ENCODE data around the gene CACNG4. TPM values are rescaled to one million over a fixed set of nuclear protein-coding genes. Genes with fewer than 3 reads are reported as not detected.

Gene CACNG4
- total and polyA plus RNA-seq, 2 experiments from 2014 or later = 1.6 to 4.1 TPM

DNA sequence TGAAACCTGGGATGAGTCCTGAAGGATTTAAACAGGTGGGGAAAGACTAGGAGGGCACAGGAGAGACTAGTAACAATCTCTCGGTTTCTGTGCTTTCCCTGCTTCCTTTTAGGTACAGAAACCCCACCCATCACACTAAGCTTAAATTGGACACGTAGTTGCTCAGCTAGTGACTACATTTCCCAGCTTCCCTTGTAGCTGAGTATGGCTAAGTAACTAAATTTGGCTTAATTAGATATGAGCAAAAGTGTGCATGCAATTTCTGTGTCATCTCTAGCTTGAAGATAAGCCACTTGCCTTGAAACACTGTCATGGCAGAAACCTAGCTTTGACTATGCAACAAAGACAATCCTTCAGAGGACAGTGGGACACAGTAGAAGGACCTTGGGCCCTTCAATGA is 116.3 kb downstream of the CACNG4 start (continued):
- TF ChIP-seq ZNF331 (CRISPR knock-in tag; IDR thresholded peaks at IDR 0.05; ENCODE audit: low read depth) = no peak

GRCh38 chr17:67082107-67082506 is 117.6 kb downstream of the CACNG4 start:
- no peak for DNase-seq (ENCODE audit: low spot score)
- TF ChIP-seq CTCF (conservative IDR thresholded peaks at IDR 0.05; ENCODE audit: low read depth in 2 of 2) = no peak; a peak in 1 of 4 replicates
- TF ChIP-seq POLR2AphosphoS5 (IDR thresholded peaks at IDR 0.05; ENCODE audit: low read depth) = no peak
- no peak for TF ChIP-seq ZNF114 (CRISPR knock-in tag; IDR thresholded peaks at IDR 0.05)
- TF ChIP-seq, protein P1, sequence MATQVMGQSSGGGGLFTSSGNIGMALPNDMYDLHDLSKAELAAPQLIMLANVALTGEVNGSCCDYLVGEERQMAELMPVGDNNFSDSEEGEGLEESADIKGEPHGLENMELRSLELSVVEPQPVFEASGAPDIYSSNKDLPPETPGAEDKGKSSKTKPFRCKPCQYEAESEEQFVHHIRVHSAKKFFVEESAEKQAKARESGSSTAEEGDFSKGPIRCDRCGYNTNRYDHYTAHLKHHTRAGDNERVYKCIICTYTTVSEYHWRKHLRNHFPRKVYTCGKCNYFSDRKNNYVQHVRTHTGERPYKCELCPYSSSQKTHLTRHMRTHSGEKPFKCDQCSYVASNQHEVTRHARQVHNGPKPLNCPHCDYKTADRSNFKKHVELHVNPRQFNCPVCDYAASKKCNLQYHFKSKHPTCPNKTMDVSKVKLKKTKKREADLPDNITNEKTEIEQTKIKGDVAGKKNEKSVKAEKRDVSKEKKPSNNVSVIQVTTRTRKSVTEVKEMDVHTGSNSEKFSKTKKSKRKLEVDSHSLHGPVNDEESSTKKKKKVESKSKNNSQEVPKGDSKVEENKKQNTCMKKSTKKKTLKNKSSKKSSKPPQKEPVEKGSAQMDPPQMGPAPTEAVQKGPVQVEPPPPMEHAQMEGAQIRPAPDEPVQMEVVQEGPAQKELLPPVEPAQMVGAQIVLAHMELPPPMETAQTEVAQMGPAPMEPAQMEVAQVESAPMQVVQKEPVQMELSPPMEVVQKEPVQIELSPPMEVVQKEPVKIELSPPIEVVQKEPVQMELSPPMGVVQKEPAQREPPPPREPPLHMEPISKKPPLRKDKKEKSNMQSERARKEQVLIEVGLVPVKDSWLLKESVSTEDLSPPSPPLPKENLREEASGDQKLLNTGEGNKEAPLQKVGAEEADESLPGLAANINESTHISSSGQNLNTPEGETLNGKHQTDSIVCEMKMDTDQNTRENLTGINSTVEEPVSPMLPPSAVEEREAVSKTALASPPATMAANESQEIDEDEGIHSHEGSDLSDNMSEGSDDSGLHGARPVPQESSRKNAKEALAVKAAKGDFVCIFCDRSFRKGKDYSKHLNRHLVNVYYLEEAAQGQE (IDR thresholded peaks at IDR 0.05; ENCODE audit: unreplicated experiment) = no peak
- TF ChIP-seq ZNF331 (CRISPR knock-in tag; IDR thresholded peaks at IDR 0.05; ENCODE audit: low read depth) = no peak
- no peak for TF ChIP-seq NANOG (IDR thresholded peaks at IDR 0.05; ENCODE audit: borderline replicate concordance)
- TF ChIP-seq EZH2phosphoT487 (IDR thresholded peaks at IDR 0.05; ENCODE audit: unreplicated experiment) = no peak
- no peak for TF ChIP-seq ETS1 (IDR thresholded peaks at IDR 0.05)
- no peak for TF ChIP-seq JUNB (IDR thresholded peaks at IDR 0.05; ENCODE audit: unreplicated experiment)
- TF ChIP-seq ZNF462 (CRISPR knock-in tag; IDR thresholded peaks at IDR 0.05) = no peak
- Mint-ChIP-seq H3K4me3 (no peak overlapping the region), H3K27me3 (ENCODE audit: insufficient read depth, low read depth, poor library complexity) (peaks cover 3% of the 10 kb centered on the region), H3K4me1 (no peaks in the 10 kb centered on the region), H3K9me3 (no peaks in the 10 kb centered on the region), H3K36me3 (ENCODE audit: low read depth) (peaks cover 5% of the 10 kb centered on the region), H3K27ac (no peak overlapping the region)
- Histone ChIP-seq H3F3A (replicated peaks; ENCODE audit: low read depth) (no peaks in the 10 kb centered on the region), H3K79me2 (replicated peaks; ENCODE audit: insufficient read depth) (no peaks in the 10 kb centered on the region), H3K4me3 (no peak overlapping the region), H3K4me1 (ENCODE audit: insufficient read depth) (no peaks in the 10 kb centered on the region), H3K9me2 (ENCODE audit: insufficient read depth) (no peaks in the 10 kb centered on the region), H2AFZ (no peak overlapping the region), H3K36me3 (ENCODE audit: insufficient read depth) (no peaks in the 10 kb centered on the region), H3K27ac (ENCODE audit: low read depth) (no peak overlapping the region), H3K27me3 (ENCODE audit: insufficient read depth) (no peaks in the 10 kb centered on the region), H3K4me2 (no peak overlapping the region), H4K20me1 (replicated peaks; ENCODE audit: insufficient read depth) (no peaks in the 10 kb centered on the region)
- ATAC-seq = no peak

All from GM23338 (cell line).